Measurements from ENCODE around the gene ANK3.

DNA sequence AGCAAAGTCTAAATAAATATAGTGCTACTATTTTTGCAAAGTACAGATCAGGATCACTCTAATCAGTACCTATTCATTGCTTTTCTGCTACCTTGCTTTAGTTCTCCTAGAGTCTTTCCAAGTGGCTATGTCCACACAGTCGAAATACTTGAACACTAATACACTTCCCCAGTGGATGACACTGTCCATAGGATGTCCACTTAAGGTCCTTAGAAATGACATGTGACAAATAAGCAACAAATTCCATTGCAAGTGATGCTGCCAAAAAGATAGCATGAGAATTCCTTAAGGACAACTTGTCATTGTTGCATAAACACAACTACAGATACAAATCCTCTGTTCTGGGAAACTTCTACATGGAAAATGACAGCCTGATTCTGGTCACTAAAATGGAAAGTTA lies 93.6 kb downstream of the ANK3 start:
- TF ChIP-seq, protein P1, sequence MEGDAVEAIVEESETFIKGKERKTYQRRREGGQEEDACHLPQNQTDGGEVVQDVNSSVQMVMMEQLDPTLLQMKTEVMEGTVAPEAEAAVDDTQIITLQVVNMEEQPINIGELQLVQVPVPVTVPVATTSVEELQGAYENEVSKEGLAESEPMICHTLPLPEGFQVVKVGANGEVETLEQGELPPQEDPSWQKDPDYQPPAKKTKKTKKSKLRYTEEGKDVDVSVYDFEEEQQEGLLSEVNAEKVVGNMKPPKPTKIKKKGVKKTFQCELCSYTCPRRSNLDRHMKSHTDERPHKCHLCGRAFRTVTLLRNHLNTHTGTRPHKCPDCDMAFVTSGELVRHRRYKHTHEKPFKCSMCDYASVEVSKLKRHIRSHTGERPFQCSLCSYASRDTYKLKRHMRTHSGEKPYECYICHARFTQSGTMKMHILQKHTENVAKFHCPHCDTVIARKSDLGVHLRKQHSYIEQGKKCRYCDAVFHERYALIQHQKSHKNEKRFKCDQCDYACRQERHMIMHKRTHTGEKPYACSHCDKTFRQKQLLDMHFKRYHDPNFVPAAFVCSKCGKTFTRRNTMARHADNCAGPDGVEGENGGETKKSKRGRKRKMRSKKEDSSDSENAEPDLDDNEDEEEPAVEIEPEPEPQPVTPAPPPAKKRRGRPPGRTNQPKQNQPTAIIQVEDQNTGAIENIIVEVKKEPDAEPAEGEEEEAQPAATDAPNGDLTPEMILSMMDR (IDR thresholded peaks at IDR 0.05 in 8 of 11, conservative IDR thresholded peaks at IDR 0.05 in 3 of 11) = no peak
- no peak for TF ChIP-seq POLR2AphosphoS5 (IDR thresholded peaks at IDR 0.05)

Data from spleen (tissue), 7 donors.